Stomach (tissue), 9 donors: Measurements from ENCODE around the gene FBXW10. TPM values are rescaled to one million over a fixed set of nuclear protein-coding genes. Genes with fewer than 3 reads are reported as not detected.
"Not testable (repeated sequence)": the region's sequence is repeated elsewhere in the genome, so short reads cannot be mapped to it uniquely, and the experiment has no call there.

Experiments
- DNase-seq, 2 donors: peaks; one replicate each; pipeline versions ENCODE4 v3.0.0 to v3.0.0-alpha.2; 2013 to 2019
- H3K27ac ChIP-seq, 5 donors: fragments of 200-600 bp in 4 of 5; sonication (generic) in 4 of 5; one replicate each; pipeline ENCODE4 v1.5.1; 2013 to 2019; ENCODE audit warnings: mild to moderate bottlenecking in 1 of 5, moderate library complexity in 1 of 5
- H3K27me3 ChIP-seq, 3 donors: fragments of 200-600 bp; sonication (generic); one replicate each; pipeline ENCODE4 v1.5.1; 2017 to 2019; ENCODE audit warnings: mixed run types in 1 of 3
- H3K36me3 ChIP-seq, 4 donors: fragments of 200-600 bp; sonication (generic); 1 replicate in 3 of 4; 2 replicates in 1 of 4; pipeline ENCODE4 v1.5.1; 2016 to 2019
- H3K4me1 ChIP-seq, 4 donors: fragments of 200-600 bp; sonication (generic); one replicate each; pipeline ENCODE4 v1.5.1; 2016 to 2019
- H3K4me3 ChIP-seq, 4 donors: fragments of 200-600 bp; sonication (generic) in 3 of 4; one replicate each; pipeline ENCODE4 v1.5.1; 2016 to 2019; ENCODE audit warnings: mild to moderate bottlenecking in 1 of 4
- H3K9me3 ChIP-seq, 4 donors: fragments of 200-600 bp; sonication (generic); one replicate each; pipeline ENCODE4 v1.5.1; 2016 to 2019
- EP300 ChIP-seq: sonication (generic); formaldehyde crosslinking; IDR thresholded peaks from one replicate; pipeline ENCODE4 v1.6.1; 2017; ENCODE audit warnings: antibody characterized with exemption
- POLR2A ChIP-seq, 4 donors: fragments of 450-650 bp; IDR thresholded peaks; one replicate each; pipeline ENCODE4 v1.6.1; 2016; ENCODE audit warnings: antibody characterized with exemption in 4 of 4, control low read depth in 2 of 4, mild to moderate bottlenecking in 1 of 4, moderate library complexity in 1 of 4
- POLR2AphosphoS5 ChIP-seq, 3 donors: sonication (generic); formaldehyde crosslinking; IDR thresholded peaks; one replicate each; pipeline ENCODE4 v1.6.1; 2016; ENCODE audit warnings: antibody characterized with exemption in 3 of 3
- WGBS, 5 donors: extraction: QIAGEN DNeasy Blood & Tissue Kit in 3 of 5; methylation state at CpG; one replicate each; pipeline versions ENCODE4 v1.1.5 to v1.1.7; 2013 to 2018; 5-methylcytosine and 5-hydroxymethylcytosine counted together
- intact Hi-C: fragments of 100-400 bp; cut with DNase I; formaldehyde crosslinking; loops from one replicate; pipeline ENCODE4 v1.15.1; 2023; ENCODE audit warnings: low total_unique reads
- polyA plus RNA-seq, 3 donors: library from polyadenylated mRNA; stranded (reverse); fragments of 200-250 nt; gene quantifications; one replicate each; pipeline ENCODE4 v1.2.3, GENCODE V29; 2013
- total RNA-seq, 5 donors: library from RNA; depleted of rRNA; stranded (reverse); fragments of >200 nt; gene quantifications; one replicate each; pipeline versions ENCODE4 v1.1.0 to v1.2.3, GENCODE V29; 2014 to 2016
- TF ChIP-seq, protein P1 (sequence below), 7 experiments: fragments of 450-650 bp in 4 of 7; fragments of 200-600 bp in 3 of 7; sonication (generic) in 3 of 7; IDR thresholded peaks; one replicate each; pipeline ENCODE4 v1.5.1; 2016 to 2019; ENCODE audit warnings: antibody characterized with exemption in 7 of 7, control low read depth in 2 of 7, mild to moderate bottlenecking in 1 of 7
- donor health status: healthy with polysubstance abuse.
- donor health status: Bipolar disorder and iron deficiency.
- donor health status: healthy.

The FBXW10 gene
- total and polyA plus RNA-seq, 8 donors: 0.18 to 0.35 TPM; not detected in 6

DNA sequence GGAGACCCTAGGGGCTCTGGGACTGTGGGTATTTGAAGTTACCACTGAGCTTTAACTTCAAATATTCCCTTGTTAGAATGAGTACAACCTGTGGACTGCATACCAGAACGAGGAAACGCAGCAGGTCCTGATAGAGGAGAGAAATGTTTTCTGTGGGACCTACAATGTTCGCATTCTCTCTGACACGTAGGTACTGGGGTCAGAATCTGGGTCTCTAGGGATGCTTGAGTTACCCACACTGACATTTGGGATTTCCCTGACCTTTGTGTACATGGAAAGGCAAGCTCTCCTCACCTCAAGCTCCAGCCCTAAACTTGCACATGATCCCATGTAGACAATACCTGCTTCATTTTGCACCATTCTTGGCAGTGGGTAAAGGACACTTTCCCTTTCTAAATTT lies 12.1 kb downstream of the FBXW10 start:
- DNase-seq, H3K9me3 ChIP-seq, H3K4me3 ChIP-seq, H3K36me3 ChIP-seq, H3K27me3 ChIP-seq, H3K27ac ChIP-seq, H3K4me1 ChIP-seq, intact Hi-C loops: not testable (repeated sequence)
- 45 to 77% (median 60%) methylated on average over 4 of the region's 4 CpGs for WGBS, 5 donors

DNA sequence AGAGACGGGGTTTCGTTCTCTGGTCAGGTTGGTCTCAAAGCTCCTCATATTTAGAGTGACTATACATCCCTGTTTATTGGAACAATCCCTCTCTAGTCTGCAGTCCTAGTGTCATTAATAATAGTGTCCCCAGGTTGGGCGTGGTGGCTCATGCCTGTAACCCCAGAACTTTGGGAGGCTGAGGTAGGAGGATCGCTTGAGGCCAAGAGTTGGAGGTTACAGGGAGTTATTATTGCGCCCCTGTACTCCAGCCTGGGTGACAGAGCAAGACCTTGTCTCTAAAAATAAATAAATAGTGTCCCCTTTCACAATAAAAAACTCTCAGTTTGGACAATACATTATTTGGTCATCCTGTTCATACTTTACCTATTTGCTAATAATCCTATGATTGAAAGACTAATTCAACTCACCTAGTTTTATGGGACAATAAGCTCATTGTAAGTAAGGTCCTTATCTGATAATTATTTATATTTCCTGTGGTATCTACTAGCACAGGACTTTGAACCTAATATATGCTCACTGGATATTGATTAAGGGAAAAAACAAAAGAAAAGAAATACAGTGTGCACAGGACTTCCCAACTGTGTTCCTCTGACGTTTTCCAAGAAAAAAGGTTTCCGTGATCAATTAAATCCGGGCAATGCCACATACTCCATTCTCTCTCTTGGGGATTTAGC lies 13.7 kb downstream of the FBXW10 start:
- DNase-seq, H3K27me3 ChIP-seq, intact Hi-C loops, H3K9me3 ChIP-seq, H3K4me3 ChIP-seq, H3K27ac ChIP-seq, H3K4me1 ChIP-seq, H3K36me3 ChIP-seq: not testable (repeated sequence)
- WGBS, 5 donors: 60 to 74% (median 69%) methylated on average over 8 of the region's 8 CpGs

DNA sequence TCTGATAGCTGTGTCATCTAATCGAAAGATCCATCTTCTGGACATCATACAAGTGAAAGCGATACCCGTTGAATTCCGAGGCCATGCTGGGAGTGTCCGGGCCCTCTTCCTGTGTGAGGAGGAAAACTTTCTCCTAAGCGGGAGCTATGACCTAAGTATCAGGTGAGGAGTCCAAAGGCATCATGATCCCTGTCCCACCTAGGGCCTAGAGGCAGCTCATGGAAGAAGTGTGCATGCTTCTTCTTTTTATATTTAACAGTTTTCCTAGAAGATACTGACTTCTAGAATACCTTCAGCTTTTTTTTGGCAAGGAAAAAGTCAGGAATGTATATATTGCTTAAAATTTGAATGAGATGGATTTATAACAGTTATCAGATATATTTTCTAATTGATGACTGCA lies 14.5 kb downstream of the FBXW10 start:
- DNase-seq, H3K4me1 ChIP-seq, H3K9me3 ChIP-seq, H3K4me3 ChIP-seq, intact Hi-C loops, H3K36me3 ChIP-seq, H3K27ac ChIP-seq, H3K27me3 ChIP-seq: not testable (repeated sequence)
- 70 to 98% (median 71%) methylated on average over 1 to 2 of the region's 6 CpGs; no CpG with 5 or more reads in 2 of the 5 donors for WGBS, 5 donors

DNA sequence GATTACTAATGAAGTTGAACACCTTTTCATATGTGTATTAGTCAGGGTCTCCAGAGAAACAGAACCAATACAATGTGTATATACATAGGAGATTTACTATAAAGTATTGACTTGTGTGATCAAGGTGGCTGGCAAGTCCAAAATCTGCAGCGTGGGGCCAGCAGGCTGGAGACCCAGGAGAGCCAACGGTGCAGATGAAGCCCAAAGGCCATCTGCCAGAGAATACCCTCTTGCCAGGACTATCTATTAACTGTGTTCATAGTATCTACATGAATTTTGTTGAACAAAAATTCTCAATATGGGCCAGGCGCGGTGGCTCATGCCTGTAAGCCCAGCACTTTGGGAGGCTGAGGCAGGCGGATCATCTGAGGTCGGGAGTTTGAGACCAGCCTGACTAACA lies 16.4 kb downstream of the FBXW10 start:
- H3K4me1 ChIP-seq, H3K36me3 ChIP-seq, H3K4me3 ChIP-seq, H3K9me3 ChIP-seq, DNase-seq, intact Hi-C loops, H3K27me3 ChIP-seq, H3K27ac ChIP-seq: not testable (repeated sequence)
- 86 to 96% (median 95%) methylated on average over 6 of the region's 6 CpGs for WGBS, 5 donors

DNA sequence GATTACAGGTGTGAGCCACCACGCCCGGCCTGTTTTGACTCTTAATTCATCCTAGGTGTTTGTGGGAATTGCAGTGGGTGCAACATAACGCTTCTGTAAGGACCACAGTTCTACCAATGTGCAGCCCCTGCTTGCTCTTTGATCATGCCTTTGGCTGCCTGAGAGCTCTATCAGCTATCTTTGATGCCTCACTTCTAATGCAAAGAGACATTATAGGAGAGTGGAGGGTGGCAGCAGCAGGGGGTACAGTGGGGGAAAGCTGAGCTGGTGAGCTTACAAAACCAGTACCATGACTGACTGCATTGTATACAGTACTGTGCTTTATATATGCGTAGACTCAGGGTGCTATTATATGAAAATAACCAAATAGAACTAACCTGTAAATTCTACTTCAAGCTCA lies 26.7 kb downstream of the FBXW10 start:
- 89 to 100% (median 95%) methylated on average over 1 to 4 of the region's 4 CpGs for WGBS, 5 donors
- H3K4me3 ChIP-seq, intact Hi-C loops, H3K4me1 ChIP-seq, H3K36me3 ChIP-seq, H3K9me3 ChIP-seq, DNase-seq, H3K27ac ChIP-seq, H3K27me3 ChIP-seq: not testable (repeated sequence)

DNA sequence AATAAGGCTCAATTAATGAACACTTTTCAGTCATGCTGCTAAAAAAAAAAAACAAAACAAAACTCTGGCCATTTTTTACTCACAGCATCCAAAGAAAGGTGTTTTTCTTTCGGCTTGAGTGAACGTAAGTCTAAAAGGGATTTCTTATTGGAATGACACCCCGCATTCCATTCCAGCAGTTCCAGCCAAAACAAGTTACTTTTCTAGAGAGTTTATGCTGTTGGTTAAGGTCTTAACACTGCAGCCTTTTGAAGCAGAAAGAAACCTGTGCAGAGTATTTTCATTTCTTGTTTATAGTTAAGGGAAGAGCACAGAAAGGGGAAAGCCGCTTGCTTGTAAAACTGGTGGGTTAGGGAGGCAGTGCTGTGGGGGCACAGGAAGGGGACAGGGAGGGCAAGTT lies 27.2 kb downstream of the FBXW10 start:
- H3K36me3 ChIP-seq, H3K27ac ChIP-seq, H3K4me3 ChIP-seq, H3K27me3 ChIP-seq, intact Hi-C loops, DNase-seq, H3K4me1 ChIP-seq, H3K9me3 ChIP-seq: not testable (repeated sequence)
- WGBS, 5 donors: 52 to 81% (median 70%) methylated on average over 4 of the region's 4 CpGs

DNA sequence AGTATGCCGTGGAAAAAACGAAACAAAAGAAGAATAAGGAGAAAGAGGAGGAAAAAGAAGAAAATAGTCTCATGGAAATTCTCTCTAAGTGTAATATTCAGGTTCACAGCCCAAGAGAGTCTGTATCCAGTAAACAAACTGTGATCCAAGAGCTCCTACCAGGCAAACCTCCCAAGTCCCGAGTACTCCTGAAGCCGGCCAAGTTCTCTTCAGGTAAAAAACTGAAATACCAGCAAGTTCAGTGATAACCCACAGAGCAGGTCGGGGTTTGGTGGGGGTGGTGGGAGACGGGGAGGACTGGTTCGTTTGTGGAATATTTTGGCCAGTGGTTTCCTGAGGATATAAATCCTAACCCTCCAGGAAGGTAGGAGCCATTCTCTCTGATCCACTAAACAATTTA lies 28.6 kb downstream of the FBXW10 start:
- Histone ChIP-seq H3K27ac (no peak overlapping the region), H3K4me1 (peaks cover 0 to 5% (median 0%) of the 10 kb centered on the region in 4 donors), H3K4me3 (no peak overlapping the region), H3K9me3 (no peaks in the 10 kb centered on the region), H3K36me3 (no peaks in the 10 kb centered on the region), H3K27me3 (no peaks in the 10 kb centered on the region)
- intact Hi-C loops: no loop called here
- 33 to 67% (median 40%) methylated on average over 7 of the region's 7 CpGs for WGBS, 5 donors
- TF ChIP-seq, protein P1, sequence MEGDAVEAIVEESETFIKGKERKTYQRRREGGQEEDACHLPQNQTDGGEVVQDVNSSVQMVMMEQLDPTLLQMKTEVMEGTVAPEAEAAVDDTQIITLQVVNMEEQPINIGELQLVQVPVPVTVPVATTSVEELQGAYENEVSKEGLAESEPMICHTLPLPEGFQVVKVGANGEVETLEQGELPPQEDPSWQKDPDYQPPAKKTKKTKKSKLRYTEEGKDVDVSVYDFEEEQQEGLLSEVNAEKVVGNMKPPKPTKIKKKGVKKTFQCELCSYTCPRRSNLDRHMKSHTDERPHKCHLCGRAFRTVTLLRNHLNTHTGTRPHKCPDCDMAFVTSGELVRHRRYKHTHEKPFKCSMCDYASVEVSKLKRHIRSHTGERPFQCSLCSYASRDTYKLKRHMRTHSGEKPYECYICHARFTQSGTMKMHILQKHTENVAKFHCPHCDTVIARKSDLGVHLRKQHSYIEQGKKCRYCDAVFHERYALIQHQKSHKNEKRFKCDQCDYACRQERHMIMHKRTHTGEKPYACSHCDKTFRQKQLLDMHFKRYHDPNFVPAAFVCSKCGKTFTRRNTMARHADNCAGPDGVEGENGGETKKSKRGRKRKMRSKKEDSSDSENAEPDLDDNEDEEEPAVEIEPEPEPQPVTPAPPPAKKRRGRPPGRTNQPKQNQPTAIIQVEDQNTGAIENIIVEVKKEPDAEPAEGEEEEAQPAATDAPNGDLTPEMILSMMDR (IDR thresholded peaks at IDR 0.05): no peak
- TF ChIP-seq EP300 (no peak), POLR2AphosphoS5 (IDR thresholded peaks at IDR 0.05) (no peak), POLR2A (IDR thresholded peaks at IDR 0.05) (no peak)
- no peak for DNase-seq
